Medulla oblongata (tissue), 1 donor: ENCODE data around the gene PILRA.
"Not testable (repeated sequence)": the region's sequence is repeated elsewhere in the genome, so short reads cannot be mapped to it uniquely, and the experiment has no call there.

Source experiments
- DNase-seq: peaks from one replicate; pipeline ENCODE4 v3.0.0-alpha.2; 2015; ENCODE audit errors: extremely low spot score

PILRA gene

DNA sequence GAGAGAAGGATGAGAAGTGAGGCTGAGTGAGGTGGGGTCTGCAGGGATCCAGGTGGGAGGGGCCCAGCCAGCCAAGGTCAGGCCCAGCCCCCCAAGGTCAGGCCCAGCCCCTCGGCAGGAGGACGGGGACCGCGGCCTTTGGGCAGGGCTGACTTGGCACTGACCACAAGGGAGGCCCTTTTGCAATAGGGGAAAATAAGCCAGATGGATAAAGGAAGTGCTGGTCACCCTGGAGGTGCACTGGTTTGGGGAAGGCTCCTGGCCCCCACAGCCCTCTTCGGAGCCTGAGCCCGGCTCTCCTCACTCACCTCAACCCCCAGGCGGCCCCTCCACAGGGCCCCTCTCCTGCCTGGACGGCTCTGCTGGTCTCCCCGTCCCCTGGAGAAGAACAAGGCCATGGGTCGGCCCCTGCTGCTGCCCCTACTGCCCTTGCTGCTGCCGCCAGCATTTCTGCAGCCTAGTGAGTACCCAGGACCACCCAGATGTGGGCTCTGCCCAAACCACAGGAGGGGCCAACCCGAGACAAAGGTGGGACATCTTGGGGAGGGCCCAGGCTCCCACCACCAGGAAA is at the start of gene PILRA:
Gene PILRA, plus strand, starts transcription at position 227 of the 571 bp plus-strand sequence. Its CDS starts 170 bp downstream, at position 397.
- peak; percentile 43 for DNase-seq

DNA sequence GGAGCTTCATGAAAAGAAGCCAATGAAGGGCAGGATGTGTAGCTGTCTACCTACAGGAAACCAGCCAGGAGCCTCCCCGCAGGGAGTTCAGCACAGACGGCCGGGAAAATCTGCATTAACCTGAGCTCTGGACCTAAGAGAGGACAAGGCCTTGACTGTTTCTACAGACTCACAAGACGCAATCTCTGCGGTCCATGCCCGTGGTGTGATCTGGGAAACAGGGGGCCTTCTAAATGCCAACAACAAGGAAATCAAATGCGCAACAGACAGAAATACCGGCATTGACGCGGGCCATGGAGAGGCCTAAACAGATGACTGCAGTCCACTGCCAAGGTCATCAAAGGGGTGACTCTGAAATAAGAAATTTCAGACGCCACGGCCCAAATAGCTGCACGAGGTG is 49.1 kb upstream of the PILRA start:
- DNase-seq, result not testable (repeated sequence)

DNA sequence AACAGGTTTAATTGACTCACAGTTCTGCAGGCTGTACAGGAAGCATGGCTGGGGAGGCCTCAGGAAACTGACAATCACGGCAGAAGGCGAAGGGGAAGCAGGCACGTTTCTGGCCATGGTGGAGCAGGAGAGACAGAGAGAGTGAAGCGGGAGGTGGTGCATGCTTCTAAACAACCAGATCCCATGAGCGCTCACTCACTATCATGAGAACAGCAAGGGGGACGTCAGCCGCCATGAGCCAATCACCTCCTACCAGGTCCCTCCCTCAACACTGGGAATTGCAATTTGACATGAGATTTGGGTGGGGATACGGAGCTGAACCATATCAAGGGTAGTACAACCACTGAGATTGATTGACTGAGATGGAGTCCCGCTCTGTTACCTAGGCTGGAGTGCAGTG is 47.6 kb upstream of the PILRA start:
- DNase-seq, result not testable (repeated sequence)

DNA sequence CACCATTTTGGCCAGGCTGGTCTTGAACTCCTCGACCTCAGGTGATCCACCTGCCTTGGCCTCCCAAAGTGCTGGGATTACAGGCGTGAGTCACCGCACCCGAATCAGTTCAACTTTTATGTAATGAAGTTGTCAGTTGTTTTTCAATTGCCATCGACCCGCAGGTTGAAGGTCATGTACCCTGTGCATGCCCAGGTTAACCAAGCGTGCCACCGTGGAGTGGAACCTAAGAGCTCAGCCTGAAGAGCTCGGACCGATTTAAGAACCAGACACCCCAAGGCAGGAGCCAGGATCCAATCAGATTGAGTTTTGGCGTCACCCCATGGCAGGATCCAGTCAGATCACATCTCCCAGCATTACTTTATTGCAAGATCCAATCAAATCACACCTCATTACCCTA is 46.4 kb upstream of the PILRA start:
- not testable (repeated sequence) for DNase-seq

DNA sequence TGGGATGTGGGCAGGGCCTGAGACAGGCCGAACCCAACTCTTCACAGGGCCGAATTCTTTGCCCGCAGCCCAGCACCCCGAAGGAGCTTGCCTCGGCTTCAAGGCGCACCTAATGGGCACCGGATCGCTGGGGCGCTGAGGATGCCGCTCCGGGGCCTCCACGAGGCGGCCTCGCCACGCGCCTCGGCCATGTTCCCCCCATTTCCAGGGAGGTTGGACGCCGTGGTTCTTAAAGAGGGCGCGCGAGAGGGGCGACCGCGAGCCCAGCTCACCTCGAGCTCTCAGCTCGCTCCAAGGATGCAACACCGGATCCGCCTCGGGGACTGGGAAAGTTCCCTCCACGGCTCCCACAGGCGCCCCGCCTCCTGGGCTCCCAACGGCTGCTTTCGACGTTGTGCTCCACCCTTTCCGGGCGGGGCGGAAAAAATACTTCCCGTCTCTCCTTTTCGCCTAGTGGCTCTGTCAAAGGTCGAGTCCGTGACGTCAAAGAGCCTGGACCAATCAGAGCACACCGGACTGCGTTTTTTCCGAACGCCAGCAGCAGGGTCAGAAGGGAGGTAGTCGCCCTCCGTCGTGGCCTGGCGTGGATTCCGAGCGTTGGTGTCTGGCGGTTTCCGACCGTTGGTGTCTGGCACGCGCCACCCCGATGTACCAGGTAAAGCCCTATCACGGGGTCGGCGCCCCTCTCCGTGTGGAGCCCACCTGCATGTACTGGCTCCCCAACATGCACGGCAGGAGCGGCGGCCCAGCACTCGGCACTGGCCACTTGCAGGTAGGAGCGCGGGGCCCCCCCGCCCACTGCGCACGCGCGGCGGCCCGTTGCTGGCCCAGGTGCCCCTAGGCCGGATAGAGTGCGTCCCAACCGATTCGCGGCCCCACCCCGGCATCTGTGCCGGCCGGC is 37.5 kb upstream of the PILRA start:
- DNase-seq, result peak; percentile 92

DNA sequence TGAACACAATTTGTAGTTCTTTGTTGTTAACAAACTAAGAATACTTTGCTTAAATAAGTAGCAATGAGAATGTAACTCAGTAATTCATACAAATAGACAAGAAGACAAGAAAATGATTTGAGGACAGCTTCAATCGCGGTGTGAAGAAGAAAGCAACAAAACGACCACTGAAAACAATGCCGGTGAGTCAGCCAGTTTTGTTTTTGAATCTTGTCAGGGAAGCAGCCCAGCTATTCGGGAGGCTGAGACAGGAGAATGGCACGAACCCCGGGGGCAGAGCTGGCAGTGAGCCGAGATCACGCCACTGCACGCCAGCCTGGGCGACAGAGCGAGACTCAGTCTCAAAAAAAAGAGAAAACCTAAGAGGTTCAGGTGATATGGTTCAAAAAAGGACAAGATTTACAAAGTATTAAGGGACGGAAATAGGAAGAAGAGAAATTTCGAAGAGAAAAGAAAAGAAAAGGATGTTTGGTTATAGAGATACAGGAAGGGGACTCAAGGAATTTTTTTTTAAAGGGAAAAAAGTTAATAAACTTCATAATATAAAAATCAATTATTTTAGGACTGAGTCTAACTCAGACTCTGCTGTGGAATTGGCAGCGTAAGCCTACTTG is 35.1 kb upstream of the PILRA start:
- DNase-seq, result not testable (repeated sequence)

DNA sequence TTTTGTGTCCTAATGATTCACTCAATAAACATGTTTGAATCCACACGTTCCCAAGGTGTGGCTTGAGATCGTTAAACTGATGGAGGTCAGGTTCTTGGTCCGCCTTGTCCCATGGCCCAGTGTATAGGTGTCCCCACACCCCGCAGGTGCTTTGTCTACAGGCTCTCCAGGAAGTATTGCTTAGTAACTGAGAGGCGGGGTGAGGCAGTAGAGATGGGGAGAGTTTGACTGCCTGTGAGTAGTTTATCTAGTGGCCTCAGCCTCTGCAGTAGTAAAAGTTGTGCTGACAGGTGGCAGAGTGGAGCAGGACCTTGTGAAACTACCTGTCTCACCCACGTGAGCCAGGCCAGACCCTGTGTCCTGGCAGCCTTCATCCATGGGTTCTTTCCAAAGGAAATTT is 32.0 kb upstream of the PILRA start:
- not testable (repeated sequence) for DNase-seq

DNA sequence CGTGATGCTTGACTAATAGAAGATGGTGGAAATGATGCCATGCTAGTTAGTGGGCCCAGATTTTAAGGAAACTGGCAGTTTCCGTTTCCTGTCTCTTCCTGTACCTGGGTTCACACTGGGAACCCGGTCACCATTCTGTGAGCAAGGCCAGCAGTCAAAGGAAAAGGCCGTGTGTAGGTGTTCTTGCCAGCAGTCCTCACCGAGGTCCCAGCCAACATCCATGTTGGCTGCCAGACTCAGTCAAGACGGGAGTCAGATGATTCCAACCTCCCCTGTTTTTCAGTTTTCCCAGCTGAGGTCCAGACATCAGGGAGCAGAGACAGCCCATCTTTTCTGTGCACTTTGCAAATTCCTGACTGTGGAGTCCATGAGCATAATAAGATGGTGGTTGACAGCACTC is 30.5 kb upstream of the PILRA start:
- peak; percentile 47 for DNase-seq

DNA sequence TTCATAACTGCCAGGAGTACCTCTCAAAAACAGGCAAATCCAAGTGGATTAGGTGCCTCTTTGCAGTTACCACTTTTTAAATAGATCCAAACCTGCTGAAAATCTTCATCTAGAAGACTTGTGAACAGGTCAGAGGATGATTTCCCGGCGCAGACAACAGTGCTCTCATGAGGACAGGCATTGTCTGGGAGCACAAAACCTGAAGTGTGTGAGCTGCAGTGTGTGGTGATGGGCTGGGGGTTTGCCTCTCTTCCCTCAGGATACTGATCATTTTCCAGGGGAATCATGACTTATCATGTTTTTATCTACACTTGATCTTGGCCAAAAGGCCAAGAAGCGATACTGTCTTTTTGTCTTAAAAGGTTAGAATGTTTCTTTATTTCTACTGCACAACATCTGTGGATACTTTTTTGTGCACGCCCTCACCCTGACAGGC is 29.1 kb upstream of the PILRA start:
- DNase-seq, result not testable (repeated sequence)

DNA sequence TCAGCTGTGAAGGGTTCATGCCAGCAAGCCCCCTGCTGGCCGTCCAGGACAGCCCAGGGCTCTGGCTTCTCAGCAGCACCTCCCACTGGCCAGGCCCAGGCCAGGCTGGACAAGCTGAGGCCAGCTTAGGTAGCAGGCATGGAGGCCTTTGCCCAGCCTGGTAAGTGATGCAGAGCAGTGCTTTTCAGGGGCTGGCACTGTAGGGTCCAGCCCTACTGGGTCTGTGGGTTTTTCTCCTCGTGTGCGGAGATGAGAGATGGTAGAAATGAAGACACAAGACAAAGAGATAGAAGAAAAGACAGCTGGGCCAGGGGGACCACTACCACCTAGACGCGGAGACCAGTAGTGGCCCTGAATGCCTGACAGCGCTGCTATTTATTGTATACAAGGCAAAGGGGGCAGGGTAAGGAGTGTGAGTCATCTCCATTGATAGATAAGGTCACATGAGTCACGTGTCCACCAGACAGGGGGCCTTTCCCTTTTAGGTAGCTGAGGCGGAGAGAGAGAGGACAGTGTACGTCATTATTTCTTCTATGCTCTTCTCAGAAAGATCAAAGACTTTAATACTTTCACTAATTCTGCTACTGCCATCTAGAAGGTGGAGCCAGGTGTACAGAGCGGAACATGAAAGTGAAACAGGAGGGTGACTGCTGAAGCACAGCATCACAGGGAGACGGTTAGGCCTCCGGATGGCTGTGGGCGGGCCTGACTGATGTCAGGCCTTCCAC is 28.6 kb upstream of the PILRA start:
- peak; percentile 23 for DNase-seq

DNA sequence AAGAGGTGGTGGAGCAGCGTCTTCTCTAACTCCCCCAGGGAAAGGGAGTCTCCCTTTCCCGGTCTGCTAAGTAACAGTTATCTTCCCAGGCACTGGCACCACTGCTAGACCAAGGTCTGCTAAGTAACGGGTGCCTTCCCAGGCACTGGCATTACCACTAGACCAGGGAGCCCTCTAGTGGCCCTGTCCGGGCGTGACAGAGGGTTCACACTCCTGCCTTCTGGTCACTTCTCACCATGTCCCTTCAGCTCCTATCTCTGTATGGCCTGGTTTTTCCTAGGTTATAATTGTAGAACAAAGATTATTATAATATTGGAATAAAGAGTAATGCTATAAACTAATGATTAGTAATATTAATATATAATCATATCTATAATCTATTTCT is 28.0 kb upstream of the PILRA start:
- DNase-seq, result peak; percentile 65

DNA sequence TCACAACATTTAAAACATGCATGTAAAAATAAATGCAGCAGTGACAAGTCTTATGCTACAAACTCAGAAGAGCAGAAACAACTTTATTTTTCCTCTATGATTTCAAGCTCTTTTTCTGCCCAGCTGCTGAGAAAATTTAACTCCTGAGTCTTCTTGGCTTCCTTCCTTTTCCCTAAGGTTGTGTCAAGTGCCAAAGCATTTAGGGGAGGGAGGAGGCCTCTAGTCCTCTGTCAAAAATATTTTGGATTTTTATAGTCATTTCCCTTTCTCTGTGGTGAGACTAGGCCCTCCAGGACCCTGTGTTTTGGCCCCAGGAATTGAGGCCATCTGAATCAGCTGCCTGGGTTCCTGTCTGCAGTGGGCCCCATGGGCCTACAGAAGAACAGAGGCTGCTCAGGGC is 26.4 kb upstream of the PILRA start:
- DNase-seq, result no peak

DNA sequence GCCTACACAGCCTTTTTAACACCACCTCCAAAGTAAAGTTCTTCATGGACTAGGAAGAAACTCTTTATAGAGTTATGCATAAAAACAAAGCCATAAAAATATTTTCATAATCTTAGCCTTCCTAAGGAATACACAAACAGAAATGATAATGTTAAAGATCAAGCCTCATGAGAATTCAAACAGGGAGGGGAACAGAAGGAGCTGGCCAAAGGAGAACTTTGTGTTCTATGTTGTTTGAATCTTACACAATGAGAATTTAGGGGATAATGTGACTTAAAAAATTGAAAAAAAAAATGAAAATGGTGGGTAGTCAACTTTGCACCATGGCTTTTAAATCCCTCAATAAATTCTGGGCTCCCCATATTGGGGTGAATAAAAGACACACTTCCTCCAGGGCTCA is 24.5 kb upstream of the PILRA start:
- DNase-seq, result no peak

DNA sequence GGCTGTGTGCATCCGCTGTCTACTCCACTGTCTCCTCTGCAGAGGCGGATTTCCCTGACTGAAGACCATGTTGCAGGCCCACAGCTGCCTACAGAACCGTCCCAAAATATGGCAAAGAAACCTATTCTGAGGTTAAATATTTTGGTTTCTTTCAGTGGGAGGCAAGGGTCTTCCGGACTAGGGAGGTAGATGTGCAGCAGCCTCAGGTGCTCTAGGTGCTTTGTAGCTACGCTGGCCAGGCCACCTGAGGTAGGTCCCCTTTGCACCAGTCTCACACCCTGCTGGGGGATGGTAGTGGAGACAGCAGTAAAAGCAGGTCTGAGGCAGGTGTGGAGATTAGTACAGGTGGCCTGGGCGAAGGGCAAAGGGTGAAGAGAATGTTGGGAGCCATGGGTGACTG is 23.5 kb upstream of the PILRA start:
- no peak for DNase-seq

DNA sequence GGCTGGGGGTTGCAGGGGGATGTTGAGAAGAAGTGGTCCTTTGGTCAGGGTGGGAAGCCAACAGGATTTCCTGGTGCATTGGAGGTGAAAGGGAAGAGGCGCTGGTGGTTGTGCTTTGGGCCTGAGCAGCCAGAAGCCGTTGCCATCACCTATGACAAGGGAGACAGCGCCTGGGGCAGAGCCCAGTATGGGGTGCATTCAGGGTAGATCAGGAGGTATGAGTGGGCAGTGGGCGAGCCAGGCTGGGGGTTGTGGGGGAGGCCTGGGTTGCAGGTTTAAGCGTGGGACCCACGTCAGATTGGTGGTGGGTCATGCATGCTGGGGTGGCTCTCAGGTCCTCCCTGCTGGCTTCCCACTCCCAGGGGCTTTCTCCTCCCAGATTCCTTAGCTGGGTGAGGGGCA is 21.6 kb upstream of the PILRA start:
- DNase-seq, result no peak

DNA sequence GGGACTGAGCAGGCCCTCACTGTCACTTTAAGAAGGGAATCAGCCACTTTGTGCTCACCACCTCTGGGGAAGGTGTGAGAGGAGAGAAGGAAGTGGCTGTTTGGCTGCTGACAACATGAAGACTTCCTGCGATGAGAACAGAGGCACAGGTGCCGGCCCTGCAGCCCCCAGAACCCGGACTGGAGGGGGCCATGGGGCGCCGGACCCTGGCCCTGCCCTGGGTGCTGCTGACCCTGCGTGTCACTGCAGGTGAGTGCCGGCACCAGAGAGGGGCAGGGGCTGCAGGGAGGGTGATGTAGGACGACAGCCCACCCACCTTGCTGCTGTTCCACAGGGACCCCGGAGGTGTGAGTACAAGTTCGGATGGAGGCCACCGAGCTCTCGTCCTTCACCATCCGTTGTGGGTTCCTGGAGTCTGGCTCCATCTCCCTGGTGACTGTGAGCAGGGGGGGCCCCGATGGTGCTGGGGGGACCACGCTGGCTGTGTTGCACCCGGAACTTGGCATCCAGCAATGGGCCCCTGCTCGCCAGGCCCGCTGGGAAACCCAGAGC is 21.0 kb upstream of the PILRA start:
- DNase-seq, result not testable (repeated sequence)

DNA sequence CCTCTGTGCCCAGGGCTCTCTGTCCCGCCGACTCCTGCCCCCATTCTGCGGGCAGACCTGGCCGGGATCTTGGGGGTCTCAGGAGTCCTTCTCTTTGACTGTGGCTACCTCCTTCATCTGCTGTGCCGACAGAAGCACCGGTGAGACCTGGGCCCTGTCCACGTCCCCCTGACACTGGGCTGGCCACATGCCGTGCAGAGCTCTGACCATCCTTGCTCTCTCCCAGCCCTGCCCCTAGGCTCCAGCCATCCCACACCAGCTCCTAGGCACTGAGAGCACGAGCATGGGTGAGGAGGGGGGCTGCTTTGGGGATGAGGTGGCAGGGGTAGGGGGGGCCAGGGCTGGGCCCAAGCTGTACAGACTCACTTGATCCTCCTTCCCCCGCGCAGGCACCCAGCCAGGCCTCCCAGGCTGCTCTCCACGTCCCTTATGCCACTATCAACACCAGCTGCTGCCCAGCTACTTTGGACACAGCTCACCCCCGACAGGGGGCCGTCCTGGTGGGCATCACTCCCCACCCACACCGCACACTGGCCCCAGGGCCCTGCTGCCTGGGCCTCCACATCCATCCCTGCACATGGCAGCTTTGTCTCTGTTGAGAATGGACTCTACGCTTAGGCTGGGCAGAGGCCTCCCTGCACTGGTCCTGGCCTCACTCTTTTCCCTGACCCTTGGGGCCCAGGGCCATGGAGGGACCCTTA is 20.2 kb upstream of the PILRA start:
- DNase-seq, result no peak

DNA sequence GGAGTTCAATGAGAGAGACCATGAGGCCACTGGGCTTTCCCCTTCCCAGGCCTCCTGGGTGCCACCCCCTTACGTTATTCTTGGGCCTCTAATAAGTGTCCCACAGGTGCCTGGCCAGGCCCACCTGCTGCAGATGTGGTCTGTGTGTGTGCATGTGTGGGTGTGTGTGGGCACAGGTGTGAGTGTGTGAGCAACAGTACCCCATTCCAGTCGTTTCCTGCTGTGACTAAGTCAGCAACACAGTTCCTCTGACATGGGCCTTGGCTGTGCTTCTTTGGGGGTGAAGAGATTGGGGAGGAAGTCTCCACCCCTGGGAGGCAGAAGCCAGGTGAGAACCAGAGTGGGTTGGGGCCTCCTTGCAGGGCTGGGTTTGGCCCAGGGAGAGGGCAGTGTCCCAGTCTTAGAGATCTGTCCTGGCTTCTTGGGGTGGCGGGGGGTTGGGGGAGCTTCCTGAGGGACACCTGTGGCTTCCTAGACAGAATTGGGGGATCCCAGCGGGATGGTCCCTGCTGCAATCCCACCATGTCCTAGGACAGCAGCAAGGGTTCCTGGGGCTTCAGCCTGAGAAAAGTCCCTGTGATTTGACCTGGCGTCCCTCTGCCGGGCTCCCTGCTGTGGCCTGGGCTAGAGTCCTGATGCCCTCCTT is 19.5 kb upstream of the PILRA start:
- no peak for DNase-seq

DNA sequence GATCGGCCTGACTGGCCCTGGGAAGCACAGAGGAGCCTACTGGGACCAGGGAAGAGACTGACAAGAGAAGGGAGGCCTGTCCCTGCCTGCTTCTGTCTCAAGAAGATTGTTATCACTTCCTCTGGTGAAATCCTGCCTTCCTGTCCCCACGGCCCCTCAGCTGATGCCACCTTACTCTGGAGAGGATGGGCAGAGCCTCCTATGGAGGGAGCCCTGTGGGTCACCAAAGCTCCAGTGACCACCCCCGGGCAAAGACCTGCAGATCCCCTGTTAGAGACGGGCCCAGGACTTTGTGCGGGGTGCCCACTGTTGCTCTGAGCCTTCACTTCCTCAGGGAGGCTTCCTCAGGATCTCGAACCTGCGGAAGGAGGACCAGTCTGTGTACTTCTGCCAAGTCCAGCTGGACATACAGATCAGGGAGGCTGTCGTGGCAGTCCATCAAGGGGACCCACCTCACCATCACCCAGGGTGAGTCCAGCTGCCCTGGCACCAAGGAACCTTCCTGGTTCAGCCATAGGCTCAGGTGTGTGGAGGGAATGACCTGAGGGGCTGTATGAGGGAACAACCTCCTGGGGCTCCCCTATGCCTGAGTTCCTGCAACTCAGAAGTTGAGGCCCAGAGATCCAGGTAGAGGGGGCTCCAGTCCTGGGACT is 16.7 kb upstream of the PILRA start:
- DNase-seq, result no peak

DNA sequence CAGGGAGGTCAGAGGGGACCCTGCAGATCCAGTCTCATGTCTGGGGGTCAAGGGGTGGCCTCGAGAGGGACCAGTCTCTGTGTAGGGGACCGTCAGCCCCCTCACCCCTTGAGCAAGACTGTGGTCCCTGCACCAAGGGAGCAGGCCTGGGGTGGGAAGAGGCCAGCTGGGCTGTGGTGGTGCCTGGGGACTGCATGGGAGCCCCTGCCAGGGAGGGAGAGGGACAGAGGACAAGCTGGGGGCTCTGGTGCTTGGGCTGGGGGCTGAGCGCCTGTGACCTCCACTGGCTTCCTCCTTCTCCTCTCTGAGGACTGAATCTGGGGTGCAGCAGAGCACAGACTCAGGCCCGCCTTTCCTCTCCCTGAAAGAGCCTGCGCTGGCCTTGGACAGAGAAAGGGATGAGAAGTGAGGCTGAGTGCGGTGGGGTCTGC is 16.1 kb upstream of the PILRA start:
- DNase-seq, result no peak
